Measurements from ENCODE around the gene TPI1. TPM values are rescaled to one million over a fixed set of nuclear protein-coding genes. Genes with fewer than 3 reads are reported as not detected.

The TPI1 gene
- total RNA-seq, 1 experiment from 2014 or later: 1,141 TPM

- Mint-ChIP-seq H3K36me3 (ENCODE audit: insufficient read depth, unreplicated experiment) (peaks cover 25% of the 10 kb centered on the region), H3K4me1 (ENCODE audit: low read depth, unreplicated experiment) (peaks cover 1% of the 10 kb centered on the region), H3K27me3 (ENCODE audit: insufficient read depth, unreplicated experiment) (no peaks in the 10 kb centered on the region), H3K9me3 (ENCODE audit: unreplicated experiment) (no peaks in the 10 kb centered on the region), H3K4me3 (ENCODE audit: unreplicated experiment) (no peak overlapping the region), H3K27ac (ENCODE audit: unreplicated experiment) (no peak overlapping the region)
- ChIA-PET POLR2A (no interaction called here), CTCF (interaction anchor here (0.6 to 1.7 kb wide), 2 partner anchors 25 to 52 kb away, joined by 3 to 5 read pairs; no protein-coding TSS in a partner anchor)
- no peak for DNase-seq
- no peaks in the 10 kb centered on the region for H3K27me3 ChIP-seq (replicated peaks; ENCODE audit: control insufficient read depth, insufficient read depth, low read length)
- H3K9me3 ChIP-seq: no peaks in the 10 kb centered on the region
- H3K4me1 ChIP-seq: peaks cover 15% of the 10 kb centered on the region
- no peaks in the 10 kb centered on the region for H3K36me3 ChIP-seq (ENCODE audit: control insufficient read depth, insufficient read depth, low read length)
- no peak overlapping the region for H3K4me3 ChIP-seq (ENCODE audit: low read depth, low read length)
- no peak for TF ChIP-seq CTCF (IDR thresholded peaks at IDR 0.05; ENCODE audit: insufficient read depth in 1 of 2, low read depth in 1 of 2, low read length in 1 of 2, severe bottlenecking in 1 of 2, unreplicated experiment in 1 of 2)
- intact Hi-C loops (cut with micrococcal nuclease; ENCODE audit: unreplicated experiment): no loop called here
- BruUV-seq (replicated peaks): no TSS peak
Observed at GRCh38 chr12:6894321-6894720, 27.0 kb downstream of the TPI1 start.

GRCh38 chr12:6896846-6897435, 29.6 kb downstream of the TPI1 start:
- no peak overlapping the region for H3K4me3 Mint-ChIP-seq (ENCODE audit: unreplicated experiment)
- Histone ChIP-seq H3K4me3 (ENCODE audit: low read depth, low read length) (no peak overlapping the region), H3K9me3 (no peaks in the 10 kb centered on the region), H3K4me1 (no peaks in the 10 kb centered on the region), H3K27me3 (replicated peaks; ENCODE audit: control insufficient read depth, insufficient read depth, low read length) (no peaks in the 10 kb centered on the region), H3K36me3 (ENCODE audit: control insufficient read depth, insufficient read depth, low read length) (no peaks in the 10 kb centered on the region)
- CTCF ChIA-PET: interaction anchor here (0.8 kb wide), 1 partner anchor 28 kb away, joined by 4 read pairs; no protein-coding TSS in a partner anchor
- no peak overlapping the region for H3K27ac Mint-ChIP-seq (ENCODE audit: unreplicated experiment)
- H3K4me1 Mint-ChIP-seq (ENCODE audit: low read depth, unreplicated experiment): peaks cover 6% of the 10 kb centered on the region
- no peaks in the 10 kb centered on the region for H3K9me3 Mint-ChIP-seq (ENCODE audit: unreplicated experiment)
- intact Hi-C loops (cut with micrococcal nuclease; ENCODE audit: unreplicated experiment): no loop called here
- H3K27me3 Mint-ChIP-seq (ENCODE audit: insufficient read depth, unreplicated experiment): no peaks in the 10 kb centered on the region
- TF ChIP-seq CTCF (IDR thresholded peaks at IDR 0.05; ENCODE audit: insufficient read depth in 1 of 2, low read depth in 1 of 2, low read length in 1 of 2, severe bottlenecking in 1 of 2, unreplicated experiment in 1 of 2): no peak
- POLR2A ChIA-PET: no interaction called here
- DNase-seq: no peak
- no peaks in the 10 kb centered on the region for H3K36me3 Mint-ChIP-seq (ENCODE audit: insufficient read depth, unreplicated experiment)
- no TSS peak for BruUV-seq (replicated peaks)

- peaks cover 15% of the 10 kb centered on the region for H3K4me1 ChIP-seq
- no peaks in the 10 kb centered on the region for H3K36me3 ChIP-seq (ENCODE audit: control insufficient read depth, insufficient read depth, low read length)
- no TSS peak for BruUV-seq (replicated peaks)
- no peaks in the 10 kb centered on the region for H3K27me3 ChIP-seq (replicated peaks; ENCODE audit: control insufficient read depth, insufficient read depth, low read length)
- TF ChIP-seq CTCF (IDR thresholded peaks at IDR 0.05; ENCODE audit: insufficient read depth in 1 of 2, low read depth in 1 of 2, low read length in 1 of 2, severe bottlenecking in 1 of 2, unreplicated experiment in 1 of 2): no peak
- no peaks in the 10 kb centered on the region for H3K9me3 ChIP-seq
- CTCF ChIA-PET: no interaction called here
- no peak overlapping the region for H3K4me3 ChIP-seq (ENCODE audit: low read depth, low read length)
- DNase-seq: no peak
- intact Hi-C loops (cut with micrococcal nuclease; ENCODE audit: unreplicated experiment): no loop called here
- H3K36me3 Mint-ChIP-seq (ENCODE audit: insufficient read depth, unreplicated experiment): no peaks in the 10 kb centered on the region
- no peaks in the 10 kb centered on the region for H3K9me3 Mint-ChIP-seq (ENCODE audit: unreplicated experiment)
- no peak overlapping the region for H3K4me3 Mint-ChIP-seq (ENCODE audit: unreplicated experiment)
- no peak overlapping the region for H3K27ac Mint-ChIP-seq (ENCODE audit: unreplicated experiment)
- POLR2A ChIA-PET: no interaction called here
- H3K4me1 Mint-ChIP-seq (ENCODE audit: low read depth, unreplicated experiment): peaks cover 14% of the 10 kb centered on the region
- no peaks in the 10 kb centered on the region for H3K27me3 Mint-ChIP-seq (ENCODE audit: insufficient read depth, unreplicated experiment)
Observed at GRCh38 chr12:6899427-6899826, 32.1 kb downstream of the TPI1 start.
